ENCODE data around the gene LEF1.

LEF1 gene

DNA sequence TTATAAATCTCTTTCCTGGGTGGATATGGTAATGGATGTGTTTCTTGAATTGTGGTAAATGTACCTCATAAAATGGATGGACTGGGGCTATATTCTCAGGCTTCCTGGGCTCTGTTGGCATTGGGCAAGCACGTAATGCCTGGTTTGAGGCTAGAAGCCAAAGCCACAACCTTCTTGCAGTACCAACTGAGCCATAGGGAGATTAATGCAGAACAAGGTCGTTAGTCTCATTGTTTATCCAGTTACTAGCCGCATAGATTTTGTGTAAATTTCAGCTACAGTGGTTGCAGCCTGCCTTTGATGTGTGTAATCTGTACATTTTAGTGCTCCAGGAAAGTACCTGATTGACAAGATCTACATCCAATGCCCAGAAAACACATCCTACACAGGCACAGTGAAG, 7.2 kb upstream of the LEF1 start:
- DNase-seq (ENCODE audit: low read depth in 3 of 3): no peak

DNA sequence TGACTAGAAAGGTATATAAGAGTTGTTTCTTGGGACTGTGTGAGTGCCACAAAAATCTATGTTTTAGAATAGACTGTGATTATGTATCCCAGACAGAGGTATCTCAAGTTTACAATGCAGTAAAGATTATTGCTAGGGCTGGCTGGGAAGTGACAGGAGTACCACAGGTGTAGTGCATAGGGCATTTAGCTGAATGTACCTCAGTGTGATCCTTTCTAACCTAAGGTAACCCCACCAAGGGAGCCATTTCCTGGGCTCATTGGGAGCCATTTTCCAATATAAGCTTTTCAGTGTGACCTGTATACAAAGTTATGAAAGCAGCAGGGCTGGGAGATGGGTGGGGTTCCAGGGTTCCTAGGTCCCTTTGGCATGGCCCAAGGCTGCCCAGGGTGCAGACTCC, 6.1 kb upstream of the LEF1 start:
- DNase-seq (ENCODE audit: low read depth in 3 of 3): no peak

DNA sequence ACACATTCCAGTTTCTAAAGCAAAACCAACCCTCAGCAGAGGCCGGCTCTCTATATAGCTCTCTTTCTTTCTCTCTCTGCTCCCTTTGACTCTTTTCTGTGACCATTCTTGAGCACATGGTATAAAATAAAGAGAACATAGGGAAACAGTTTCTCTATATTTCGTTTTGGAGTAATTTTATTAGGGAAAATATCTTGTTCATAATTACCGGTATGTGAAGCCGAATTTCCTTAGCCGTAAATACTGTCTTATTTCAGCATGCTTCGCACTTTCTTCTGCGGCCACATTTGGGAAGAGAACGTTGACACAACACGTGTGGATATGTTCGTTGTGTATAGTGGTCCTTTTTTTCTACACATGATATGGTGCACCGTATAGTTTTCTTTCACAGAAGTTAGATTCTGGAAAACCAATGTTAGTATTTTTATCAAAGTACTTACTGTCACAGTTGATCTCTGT, 4.9 kb upstream of the LEF1 start:
- DNase-seq (ENCODE audit: low read depth in 3 of 3): no peak

DNA sequence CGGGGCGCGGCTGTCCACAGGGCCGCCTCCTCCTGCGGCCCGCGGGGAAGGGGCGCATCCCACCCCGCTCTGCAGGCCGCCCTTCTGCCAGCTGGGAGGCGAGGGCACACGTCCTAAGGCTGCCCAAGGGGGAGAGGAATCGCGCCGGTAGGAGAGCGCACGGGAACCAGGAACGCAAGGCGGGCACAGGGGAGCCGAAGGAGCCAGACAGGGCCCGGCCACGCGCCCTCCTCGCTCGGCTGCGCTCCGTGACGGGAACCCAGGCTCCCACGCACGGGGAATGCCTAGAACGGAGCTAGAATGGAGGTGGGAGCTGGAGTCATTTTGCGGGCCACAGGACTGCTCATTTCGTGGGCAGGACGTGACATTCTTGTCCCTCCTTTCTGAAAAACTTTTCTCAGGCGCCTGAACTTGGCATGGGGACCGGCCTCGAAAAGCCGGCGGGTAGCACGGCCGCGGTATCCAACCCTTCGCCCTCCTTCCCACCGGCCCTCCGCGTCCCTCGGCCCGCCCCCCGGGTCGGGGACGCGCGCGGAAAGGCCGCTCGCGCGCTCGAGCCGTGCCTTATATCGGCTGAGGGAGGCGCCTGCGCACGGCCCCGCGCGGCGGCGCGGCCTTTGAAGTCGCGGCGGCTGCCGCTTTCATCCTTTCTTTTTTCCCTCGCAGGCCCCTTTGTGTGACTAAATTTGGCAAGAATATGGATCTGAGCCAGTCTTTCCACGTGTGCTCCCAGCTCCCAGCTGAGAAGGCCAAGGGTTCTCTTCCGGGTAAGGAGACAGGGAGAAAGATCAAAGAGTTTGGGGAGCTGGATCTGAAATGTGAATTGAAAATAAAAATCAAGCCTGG, 4.2 kb upstream of the LEF1 start:
- peak in 2 of 3 donors; percentile 45 to 54 for DNase-seq (ENCODE audit: low read depth in 3 of 3)

DNA sequence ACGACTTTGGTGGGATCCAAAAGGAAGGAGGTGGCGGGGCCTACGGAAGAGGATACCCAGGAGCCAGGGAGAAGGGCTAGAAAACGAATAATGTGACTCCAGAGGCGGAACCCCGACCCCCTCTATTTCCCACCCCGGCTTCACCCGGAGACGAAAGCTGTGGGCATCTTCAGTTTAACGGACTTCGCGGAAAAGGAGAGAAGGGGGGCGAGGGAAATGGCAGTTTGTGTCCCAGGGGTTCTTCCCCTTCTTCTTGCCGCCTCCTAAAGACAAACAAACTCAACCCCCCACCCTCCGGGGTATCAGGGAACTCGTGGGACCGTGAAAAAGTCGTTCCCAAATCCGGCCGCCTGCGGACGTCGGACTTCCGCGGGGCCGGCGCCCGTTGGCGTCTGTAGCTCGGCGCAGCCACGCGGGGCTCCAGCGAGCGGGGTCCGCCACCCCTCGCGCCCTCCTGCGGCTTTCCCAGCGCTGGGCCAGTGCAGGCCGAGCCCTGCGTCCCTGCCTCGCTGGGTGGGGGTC, 3.6 kb upstream of the LEF1 start:
- DNase-seq (ENCODE audit: low read depth in 3 of 3): peak in 1 of 3 donors; percentile 5

DNA sequence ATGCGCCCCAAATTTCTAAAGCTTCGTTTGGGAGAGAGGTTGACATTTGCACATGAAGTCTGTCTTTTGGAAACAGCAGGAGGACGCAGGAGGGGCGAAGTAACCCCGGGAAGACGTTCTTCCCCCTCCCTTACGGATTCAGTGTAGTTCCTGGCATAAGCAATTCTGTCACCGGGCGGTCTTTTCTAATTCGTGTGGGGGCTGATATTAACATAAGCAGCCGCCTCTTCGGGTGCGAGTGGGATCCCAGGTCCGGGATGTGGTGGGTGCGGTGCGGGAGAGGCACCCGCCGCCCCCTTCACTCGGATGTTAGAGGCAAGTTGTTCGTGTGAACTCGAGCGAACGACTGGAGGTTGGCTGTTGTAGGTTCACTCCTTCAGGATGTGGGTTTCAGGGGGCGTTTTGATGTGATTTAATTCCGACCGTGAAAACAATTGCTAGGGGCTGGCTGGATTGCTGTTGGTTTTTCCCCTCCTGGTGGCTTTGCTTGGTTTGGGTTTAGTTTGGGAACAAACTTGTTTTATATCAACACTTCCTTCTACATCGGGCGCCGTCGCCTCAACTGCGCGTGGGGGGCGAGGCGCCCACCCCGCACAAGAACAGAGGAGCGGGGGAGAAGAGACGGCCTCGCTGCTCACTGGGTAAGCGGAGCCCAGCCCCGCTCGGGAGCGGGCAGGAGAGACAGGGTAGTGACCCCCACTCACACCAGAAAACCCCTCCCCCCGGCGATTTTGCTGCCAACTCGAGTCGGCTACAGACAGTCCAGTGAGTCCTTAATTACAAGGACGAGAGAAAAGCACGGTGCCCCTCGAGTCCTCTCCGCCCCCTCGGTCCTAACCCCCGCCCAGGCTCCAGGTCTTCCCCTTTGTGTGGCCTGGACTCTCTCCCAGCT, 2.9 kb upstream of the LEF1 start:
- DNase-seq (ENCODE audit: low read depth in 3 of 3): peak in 2 of 3 donors; percentile 36 to 56

DNA sequence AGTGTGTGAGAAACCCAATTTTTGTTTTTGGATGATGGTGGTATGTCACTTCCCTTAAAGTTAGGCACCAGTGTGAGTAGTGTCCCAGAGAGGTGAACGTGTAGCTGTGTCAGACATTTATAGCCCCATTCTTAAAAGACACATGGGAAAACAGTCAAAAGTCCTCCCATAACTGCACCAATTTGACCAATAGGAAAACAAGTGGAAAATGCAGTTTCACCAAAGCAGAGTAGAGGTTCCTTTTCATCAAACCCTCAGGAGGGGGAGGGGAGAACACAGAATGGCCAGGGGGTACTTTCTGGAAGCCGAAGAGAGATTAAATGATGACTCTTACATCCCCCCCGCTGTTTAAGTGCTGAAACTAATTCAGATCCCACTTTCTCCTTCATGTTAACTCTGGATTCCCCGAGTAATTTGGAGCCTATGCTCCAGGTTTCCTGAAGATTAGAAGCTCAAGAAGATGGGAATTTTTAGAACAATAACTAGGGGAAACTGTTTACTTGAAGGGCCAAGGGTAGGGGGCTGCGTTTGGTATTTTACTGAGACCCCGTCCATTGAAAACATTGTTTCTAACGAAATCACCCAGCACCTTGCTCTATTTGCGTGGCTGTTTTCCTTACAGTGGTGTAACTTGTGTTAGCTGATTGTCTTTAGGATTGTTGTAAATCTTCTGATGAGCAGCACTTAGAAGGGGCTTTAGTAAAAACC, 2.1 kb upstream of the LEF1 start:
- no peak for DNase-seq (ENCODE audit: low read depth in 3 of 3)

DNA sequence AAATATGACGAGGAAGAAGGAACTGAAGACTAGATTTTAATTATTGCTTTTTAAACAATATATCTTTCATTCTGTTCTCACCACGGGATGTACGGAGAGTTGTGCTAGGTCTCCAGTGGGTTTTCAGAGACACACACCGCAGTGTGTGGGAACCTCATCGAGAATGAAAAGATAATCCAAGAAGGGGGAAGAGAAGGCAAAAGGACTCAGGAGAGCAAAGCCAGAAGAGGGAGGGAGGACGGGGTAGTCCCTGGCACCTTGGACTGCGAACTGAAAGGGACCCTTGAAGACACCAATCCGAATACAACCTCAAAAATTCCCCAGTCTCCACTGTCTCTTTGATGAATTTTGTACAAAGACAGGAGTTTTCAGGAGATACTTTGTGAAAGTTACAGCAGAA, 932 bp upstream of the LEF1 start:
- no peak for DNase-seq (ENCODE audit: low read depth in 3 of 3)

DNA sequence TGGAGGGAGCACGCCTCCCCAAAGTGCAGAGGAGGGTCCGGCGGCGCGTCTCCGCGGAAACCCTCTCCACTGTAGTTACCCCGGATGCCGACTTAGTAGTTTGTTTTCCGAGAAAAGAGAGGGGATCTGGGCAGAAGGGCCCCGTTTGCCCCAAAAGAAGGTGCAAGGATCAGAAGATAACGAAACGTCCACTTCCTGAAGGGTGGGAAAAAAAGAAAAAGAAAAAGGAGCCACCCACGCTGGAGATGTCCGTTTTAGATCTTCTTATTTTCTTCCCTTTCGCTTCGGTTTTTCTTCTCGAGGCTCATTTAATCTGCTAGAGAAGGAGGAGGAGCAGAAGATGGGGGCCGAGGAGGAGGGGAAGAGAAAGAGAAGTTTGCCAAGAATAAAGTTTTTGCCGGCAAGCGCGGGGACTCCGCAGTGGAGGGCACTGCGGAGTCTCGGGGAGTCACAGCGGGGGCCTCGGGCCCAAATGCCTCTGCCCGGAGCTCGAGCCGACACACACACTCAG, 517 bp downstream of the LEF1 start:
- DNase-seq (ENCODE audit: low read depth in 3 of 3): peak in 1 of 3 donors; percentile 31

DNA sequence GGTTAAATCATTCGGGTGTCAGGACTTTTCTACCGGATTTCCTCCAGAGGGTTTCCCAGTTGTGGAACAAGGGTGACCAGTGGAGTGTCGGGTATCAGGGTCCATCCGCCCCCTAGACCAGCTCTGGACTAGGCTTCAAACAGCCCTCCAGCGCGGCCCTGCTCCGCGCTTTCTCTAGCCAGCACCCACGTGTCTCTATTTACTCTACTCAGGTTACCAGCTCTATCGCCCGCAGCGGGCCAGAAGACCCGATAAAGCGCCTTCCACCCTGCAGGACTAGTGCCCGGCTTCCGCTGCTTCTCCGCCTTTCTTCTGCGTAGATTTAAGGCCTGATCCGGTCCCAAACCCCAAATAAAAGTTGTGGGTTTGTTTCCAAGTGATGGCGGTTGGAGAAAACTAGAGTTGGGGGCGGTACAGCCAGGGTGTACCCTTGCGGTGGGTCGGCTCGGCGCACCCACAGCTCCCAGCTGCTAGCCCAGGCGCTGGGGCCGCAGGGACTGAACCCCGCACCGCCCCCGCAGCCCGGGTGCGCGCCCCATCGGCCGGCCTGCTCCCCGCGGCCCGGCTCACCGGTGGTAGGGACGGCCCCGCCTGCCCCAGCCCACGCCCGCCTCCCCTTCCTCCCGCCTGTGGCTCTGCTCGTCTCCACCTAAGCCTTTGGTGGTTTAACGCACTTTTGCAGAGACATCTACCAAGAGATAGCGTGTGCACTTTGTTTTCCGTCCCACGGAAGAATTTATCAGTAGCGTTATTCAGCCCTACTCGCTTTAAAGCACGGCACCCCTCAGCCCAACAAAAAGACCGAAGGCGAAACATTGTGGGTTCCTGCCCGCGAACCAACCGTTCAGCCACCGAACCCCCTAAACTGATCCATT, 2.1 kb downstream of the LEF1 start:
- peak in 2 of 3 donors; percentile 55 to 69 for DNase-seq (ENCODE audit: low read depth in 3 of 3)

DNA sequence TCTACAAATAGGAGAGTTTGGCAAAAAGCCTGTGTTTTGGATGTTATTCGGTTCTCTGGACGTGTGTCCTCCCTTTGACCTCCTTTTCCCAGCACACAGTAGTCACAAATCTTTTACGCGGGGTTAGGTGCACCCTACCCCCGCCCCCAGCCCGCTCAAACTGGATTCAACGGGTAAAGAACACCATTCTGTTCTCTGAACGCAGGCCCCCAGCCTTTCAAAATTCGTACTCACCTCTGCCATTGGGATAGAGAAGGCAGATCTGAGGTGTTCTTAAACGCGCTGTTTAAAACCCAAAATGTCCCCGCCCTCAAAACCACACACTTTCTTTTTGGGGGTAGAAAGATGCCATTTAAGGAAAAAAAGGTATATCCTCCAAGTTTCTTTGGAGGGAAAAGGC, 2.7 kb downstream of the LEF1 start:
- DNase-seq (ENCODE audit: low read depth in 3 of 3): peak in 2 of 3 donors; percentile 29 to 40

DNA sequence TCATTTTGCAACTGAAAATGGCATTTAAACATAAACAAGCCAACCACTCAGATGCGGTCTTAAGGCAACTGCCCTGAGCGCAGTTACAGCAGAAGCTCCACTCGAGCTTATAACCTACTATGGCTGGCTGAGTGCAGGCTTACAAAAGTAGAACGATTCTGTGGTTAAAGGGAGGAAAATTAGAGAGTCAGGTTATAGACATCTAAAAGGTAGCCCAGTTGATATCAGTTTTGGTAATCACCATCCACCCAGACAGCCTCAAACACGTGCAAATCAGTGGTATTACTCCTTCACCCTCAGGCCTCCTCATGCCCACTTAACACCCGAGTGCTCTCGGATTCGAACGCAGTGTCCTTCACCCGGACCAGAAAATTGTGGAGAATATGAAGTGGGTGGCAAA, 3.1 kb downstream of the LEF1 start:
- no peak for DNase-seq (ENCODE audit: low read depth in 3 of 3)

DNA sequence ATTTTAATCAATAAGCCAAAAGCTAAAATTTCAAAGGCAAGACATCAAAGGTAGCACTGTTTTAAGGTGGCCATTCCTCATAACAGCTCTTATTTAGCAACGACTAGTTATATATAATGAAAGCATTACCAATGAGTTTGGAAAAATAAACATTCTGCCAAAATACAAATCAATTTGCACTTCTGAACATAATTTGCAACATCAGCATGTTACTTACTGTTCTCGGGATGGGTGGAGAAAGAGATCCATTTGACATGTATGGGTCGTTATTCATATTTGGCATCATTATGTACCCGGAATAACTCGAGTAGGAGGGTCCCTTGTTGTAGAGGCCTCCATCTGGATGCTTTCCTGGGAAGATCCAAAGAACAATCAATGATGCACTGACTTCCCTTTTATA, 5.4 kb downstream of the LEF1 start:
- DNase-seq (ENCODE audit: low read depth in 3 of 3): no peak

DNA sequence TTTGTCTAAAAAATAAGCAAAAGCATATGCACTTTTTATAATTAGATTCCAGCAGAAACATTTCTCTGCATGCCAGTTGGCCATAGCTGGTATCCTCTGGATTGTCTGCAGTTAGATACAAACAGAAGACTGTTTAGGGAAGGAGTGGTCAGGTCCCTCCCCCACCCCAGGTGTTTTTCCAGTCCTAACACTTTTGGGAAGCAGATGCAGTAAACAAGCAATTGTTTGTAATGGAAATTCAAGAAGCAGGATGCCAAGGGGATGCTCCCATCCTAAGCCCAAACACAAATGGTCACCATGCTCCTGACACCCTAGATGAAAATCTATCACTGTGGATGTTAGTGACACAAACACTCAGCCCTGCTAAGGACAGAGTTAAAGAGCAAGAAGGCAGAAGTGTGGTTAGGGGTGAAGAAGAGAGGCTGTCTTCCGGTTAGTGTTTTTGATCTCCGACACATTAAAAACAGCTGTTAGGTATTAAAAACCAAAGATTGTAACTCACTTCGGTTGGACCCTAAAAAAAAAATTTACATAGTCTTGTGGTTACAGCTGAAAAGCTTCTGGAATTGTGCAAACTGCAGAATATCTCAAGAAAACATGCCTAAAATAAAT, 7.9 kb downstream of the LEF1 start:
- no peak for DNase-seq (ENCODE audit: low read depth in 3 of 3)

DNA sequence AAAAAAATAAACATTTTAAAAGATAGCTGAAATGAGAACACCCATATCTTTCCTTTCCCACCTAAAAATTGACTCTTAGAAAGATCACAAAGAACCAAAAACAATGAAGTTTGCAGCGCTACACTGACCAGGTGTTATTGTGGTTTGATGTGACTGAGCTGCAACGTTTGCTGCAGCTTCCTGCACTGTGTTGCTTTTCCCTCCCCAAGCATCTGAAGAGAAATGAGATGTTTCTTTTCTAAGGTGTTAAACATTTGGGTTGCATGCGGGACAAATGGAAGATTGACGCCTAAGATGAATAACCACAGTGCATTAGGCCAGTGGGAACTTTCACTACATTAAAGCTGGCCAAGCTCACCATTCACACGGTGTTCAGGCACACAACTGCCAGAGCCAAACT, 8.9 kb downstream of the LEF1 start:
- no peak for DNase-seq (ENCODE audit: low read depth in 3 of 3)

DNA sequence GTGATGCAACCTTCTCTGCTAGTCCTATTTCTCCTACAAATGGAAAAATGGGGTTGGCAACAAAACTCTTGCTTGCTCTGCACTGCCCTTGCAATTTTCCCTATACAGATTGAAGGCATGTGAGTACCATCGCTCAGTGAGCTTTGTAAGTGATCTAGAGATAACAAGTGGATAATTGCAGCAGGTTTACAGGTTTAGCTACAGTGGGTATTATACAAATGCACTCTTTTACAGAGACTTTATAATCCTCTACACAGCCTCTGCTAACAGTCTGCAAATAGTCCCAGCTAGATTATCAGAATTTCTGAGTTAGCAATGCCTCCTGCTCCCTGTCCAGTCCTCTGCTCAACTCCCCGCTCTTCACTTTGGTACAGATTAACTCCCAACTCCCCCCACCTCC, 11.1 kb downstream of the LEF1 start:
- no peak for DNase-seq (ENCODE audit: low read depth in 3 of 3)

DNA sequence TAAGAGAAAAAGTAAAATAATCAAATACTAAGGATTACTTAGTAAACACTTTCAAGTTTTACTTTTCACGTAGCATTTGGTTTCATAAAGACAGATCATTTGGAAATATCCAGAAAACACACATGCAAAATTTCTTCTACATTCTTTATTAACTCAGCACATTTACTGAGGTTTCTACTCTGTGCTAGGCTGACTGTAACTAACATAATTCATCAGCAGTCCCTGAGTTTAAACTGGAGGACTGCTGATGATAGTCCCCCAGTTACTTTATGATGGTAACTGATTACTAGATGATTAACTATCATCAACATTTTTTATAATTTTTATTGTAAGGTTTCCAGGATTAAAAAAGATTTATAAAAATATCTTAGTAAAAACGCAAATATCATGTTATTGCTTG, 12.3 kb downstream of the LEF1 start:
- DNase-seq (ENCODE audit: low read depth in 3 of 3): no peak

DNA sequence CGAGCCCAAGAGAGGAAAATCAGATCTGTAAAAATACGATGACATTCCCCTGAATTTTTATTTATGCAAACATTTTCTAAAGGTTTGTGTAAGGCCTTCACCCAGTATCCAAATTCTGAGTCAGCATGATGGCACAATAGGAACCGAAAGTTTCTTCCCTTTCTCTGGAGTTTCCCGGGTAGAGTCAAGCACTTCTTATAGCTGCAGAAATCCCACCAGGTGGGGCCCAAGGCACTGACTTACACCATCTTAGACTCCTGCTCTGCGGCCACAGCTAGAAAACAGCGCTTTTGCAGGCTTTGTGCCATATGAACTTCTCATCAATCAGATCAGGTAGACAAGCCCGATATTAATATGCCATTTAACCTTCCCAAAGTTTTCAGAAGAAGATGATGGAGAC, 13.4 kb downstream of the LEF1 start:
- no peak for DNase-seq (ENCODE audit: low read depth in 3 of 3)

DNA sequence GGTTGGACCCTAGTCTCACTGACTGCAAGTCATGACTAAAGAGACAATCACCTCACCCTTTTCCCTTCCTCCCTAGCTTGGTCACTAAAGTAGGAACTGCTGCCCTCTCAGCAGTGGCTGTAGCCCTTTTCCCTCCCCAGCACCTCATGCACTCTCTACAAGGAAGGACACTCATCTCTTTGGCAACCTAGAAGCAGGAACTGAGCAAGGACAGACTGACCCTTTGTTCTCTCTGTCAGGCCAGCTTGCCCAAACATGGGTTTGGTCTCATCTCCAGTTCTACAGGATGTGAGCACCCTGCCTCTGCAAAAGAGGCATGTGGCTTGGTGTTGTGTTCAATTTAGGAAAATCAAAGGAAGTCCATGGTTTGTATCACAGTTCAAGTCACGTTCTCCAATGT, 15.8 kb downstream of the LEF1 start:
- no peak for DNase-seq (ENCODE audit: low read depth in 3 of 3)
